ENCODE results near the gene MVD.

DNA sequence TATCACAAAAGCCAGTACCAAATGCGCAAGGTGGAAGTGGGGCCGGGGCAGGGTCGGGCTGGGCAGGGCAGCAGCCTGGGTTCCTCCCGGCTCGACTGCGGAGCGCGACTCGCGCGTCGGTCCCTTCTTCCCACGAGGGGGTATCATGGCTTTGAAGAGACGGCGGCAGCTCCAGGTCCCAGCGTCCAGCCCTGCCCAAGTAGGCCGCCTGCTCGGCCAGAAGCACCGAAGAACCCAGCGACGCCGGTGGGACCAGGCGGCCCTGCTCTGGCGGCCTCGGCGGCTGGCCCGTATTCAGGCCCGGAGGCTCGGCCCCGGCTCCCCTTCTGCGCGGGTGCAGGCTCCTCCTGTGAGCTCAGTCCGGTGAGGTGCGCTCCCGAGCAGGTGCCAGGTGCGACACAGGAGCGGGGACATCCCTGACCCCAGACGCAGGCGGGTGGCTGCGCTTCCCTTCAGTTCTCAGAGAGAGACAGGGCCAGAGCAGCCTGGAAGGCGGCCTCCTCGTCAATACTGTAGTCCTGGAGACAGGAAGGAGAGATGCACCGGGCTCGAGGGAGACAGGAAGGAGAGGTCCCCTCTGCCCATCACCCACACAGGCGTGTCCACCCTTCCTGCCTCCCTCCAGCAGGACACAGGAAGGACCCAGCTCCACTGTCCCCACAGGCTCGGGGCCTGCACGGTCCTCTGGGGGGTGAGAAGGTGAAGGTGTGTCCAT lies 34.4 kb upstream of the MVD start:
- TF ChIP-seq RCOR1 (IDR thresholded peaks at IDR 0.05; ENCODE audit: insufficient replicate concordance, low read length): no peak
- no peak for TF ChIP-seq CEBPB (IDR thresholded peaks at IDR 0.05; ENCODE audit: low read depth, low read length)
- TF ChIP-seq, protein P1, sequence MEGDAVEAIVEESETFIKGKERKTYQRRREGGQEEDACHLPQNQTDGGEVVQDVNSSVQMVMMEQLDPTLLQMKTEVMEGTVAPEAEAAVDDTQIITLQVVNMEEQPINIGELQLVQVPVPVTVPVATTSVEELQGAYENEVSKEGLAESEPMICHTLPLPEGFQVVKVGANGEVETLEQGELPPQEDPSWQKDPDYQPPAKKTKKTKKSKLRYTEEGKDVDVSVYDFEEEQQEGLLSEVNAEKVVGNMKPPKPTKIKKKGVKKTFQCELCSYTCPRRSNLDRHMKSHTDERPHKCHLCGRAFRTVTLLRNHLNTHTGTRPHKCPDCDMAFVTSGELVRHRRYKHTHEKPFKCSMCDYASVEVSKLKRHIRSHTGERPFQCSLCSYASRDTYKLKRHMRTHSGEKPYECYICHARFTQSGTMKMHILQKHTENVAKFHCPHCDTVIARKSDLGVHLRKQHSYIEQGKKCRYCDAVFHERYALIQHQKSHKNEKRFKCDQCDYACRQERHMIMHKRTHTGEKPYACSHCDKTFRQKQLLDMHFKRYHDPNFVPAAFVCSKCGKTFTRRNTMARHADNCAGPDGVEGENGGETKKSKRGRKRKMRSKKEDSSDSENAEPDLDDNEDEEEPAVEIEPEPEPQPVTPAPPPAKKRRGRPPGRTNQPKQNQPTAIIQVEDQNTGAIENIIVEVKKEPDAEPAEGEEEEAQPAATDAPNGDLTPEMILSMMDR (conservative IDR thresholded peaks at IDR 0.05; ENCODE audit: low read depth, low read length): no peak
- TF ChIP-seq SMC3 (IDR thresholded peaks at IDR 0.05; ENCODE audit: low read depth, low read length): no peak
- TF ChIP-seq FOS (IDR thresholded peaks at IDR 0.05; ENCODE audit: low read depth, low read length): no peak
- TF ChIP-seq CHD1 (IDR thresholded peaks at IDR 0.05; ENCODE audit: low read depth, low read length): no peak
- no peak for TF ChIP-seq RAD21 (IDR thresholded peaks at IDR 0.05; ENCODE audit: low read length)
- no peak for TF ChIP-seq RFX5 (IDR thresholded peaks at IDR 0.05; ENCODE audit: low read depth, low read length)
- TF ChIP-seq MAZ (IDR thresholded peaks at IDR 0.05; ENCODE audit: borderline replicate concordance, low read depth, low read length): no peak
- no peak for TF ChIP-seq MXI1 (IDR thresholded peaks at IDR 0.05; ENCODE audit: borderline replicate concordance, low read depth, low read length)
- no peak for TF ChIP-seq MAFK (IDR thresholded peaks at IDR 0.05; ENCODE audit: low read depth, low read length)
- TF ChIP-seq NFE2L2 (IDR thresholded peaks at IDR 0.05; ENCODE audit: low read depth, low read length): no peak
- TF ChIP-seq, protein P2, sequence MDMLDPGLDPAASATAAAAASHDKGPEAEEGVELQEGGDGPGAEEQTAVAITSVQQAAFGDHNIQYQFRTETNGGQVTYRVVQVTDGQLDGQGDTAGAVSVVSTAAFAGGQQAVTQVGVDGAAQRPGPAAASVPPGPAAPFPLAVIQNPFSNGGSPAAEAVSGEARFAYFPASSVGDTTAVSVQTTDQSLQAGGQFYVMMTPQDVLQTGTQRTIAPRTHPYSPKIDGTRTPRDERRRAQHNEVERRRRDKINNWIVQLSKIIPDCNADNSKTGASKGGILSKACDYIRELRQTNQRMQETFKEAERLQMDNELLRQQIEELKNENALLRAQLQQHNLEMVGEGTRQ (IDR thresholded peaks at IDR 0.05; ENCODE audit: low read depth, low read length): no peak
- TF ChIP-seq, protein P3, sequence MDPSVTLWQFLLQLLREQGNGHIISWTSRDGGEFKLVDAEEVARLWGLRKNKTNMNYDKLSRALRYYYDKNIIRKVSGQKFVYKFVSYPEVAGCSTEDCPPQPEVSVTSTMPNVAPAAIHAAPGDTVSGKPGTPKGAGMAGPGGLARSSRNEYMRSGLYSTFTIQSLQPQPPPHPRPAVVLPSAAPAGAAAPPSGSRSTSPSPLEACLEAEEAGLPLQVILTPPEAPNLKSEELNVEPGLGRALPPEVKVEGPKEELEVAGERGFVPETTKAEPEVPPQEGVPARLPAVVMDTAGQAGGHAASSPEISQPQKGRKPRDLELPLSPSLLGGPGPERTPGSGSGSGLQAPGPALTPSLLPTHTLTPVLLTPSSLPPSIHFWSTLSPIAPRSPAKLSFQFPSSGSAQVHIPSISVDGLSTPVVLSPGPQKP (IDR thresholded peaks at IDR 0.05; ENCODE audit: borderline replicate concordance, low read depth, low read length): no peak
